ENCODE data around the gene PHEX.
"Not testable (repeated sequence)": the region's sequence is repeated elsewhere in the genome, so short reads cannot be mapped to it uniquely, and the experiment has no call there.

The PHEX gene

DNA sequence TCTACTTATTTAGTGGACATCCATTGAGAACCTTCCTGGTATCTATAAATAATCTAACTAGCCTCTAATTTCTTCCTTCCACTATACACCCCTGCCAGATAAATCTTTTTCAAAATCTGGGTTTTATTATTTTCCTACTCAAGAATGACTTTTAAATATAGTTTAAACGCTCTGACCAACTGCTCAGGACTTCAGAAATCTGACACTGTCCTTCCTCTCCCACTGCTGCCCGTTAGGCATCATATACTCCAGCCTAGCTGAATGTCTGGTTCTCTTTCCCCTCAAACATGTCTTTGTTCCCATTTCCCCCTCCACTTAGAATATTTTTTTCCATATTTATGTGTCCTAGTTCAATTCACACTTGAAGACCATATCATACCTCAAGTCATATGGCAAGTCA, 205.4 kb downstream of the PHEX start:
- H3K9me3 Mint-ChIP-seq = peaks cover 1% of the 10 kb centered on the region
- no peak overlapping the region for H3K27ac Mint-ChIP-seq
- CTCF ChIA-PET = no interaction called here
- no peak for DNase-seq
- H3K4me1 Mint-ChIP-seq = no peaks in the 10 kb centered on the region
- no peak overlapping the region for H3K4me3 Mint-ChIP-seq
- H3K27me3 Mint-ChIP-seq = no peaks in the 10 kb centered on the region
- no peaks in the 10 kb centered on the region for H3K36me3 Mint-ChIP-seq

- Mint-ChIP-seq H3K9me3 (no peaks in the 10 kb centered on the region), H3K36me3 (no peaks in the 10 kb centered on the region), H3K27ac (no peak overlapping the region), H3K4me1 (no peaks in the 10 kb centered on the region), H3K27me3 (no peaks in the 10 kb centered on the region), H3K4me3 (no peak overlapping the region)
- CTCF ChIA-PET = no interaction called here
- DNase-seq = no peak
Observed at GRCh38 chrX:22246620-22247019, 214.5 kb downstream of the PHEX start.

- DNase-seq = no peak
- CTCF ChIA-PET = no interaction called here
- Mint-ChIP-seq H3K9me3 (no peaks in the 10 kb centered on the region), H3K36me3 (no peaks in the 10 kb centered on the region), H3K4me3 (no peak overlapping the region), H3K27me3 (no peaks in the 10 kb centered on the region), H3K4me1 (no peaks in the 10 kb centered on the region), H3K27ac (no peak overlapping the region)
Observed at GRCh38 chrX:22247169-22247568, 215.0 kb downstream of the PHEX start.

DNA sequence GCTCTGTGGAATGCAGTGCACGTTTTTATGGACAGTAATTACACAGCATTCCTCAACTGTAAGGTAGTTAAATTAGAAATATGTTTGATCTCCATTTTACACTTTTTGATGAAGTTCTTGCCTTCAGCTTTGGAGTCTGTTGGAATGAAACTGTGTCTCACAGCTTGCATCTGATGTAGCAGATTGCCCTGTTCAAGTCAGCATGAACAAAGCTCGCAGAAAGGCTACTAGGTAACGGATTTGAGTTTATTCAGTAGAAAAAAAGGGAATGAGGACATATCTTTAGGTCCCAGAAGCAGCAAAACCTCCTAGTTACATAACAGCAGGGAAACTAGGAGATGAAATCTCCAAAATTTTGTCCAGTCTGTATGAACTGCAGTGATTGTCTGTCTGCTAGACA, 216.3 kb downstream of the PHEX start:
- no peak for DNase-seq
- CTCF ChIA-PET = no interaction called here

DNA sequence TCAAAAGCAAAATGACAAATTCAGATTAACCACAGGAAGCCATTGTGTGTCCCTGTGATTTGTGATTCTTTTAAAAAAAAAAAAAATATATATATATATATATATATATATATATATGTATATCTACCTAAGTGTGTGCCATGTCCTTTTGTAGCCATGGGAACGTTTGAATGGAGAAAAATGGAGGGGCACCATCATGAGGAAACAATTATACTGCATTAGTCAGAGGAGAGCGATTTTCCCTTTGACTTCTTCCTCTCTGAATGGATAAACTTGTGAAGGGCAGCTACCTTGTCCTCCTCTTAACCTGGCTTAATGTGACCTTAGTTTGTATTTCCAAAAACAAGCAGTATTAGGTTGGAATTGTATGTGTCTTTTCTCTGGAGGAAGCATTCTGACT, 217.2 kb downstream of the PHEX start:
- H3K36me3 Mint-ChIP-seq = no peaks in the 10 kb centered on the region
- CTCF ChIA-PET = no interaction called here
- no peaks in the 10 kb centered on the region for H3K9me3 Mint-ChIP-seq
- no peaks in the 10 kb centered on the region for H3K27me3 Mint-ChIP-seq
- H3K4me1 Mint-ChIP-seq = no peaks in the 10 kb centered on the region
- H3K27ac Mint-ChIP-seq = no peak overlapping the region
- DNase-seq = no peak
- no peak overlapping the region for H3K4me3 Mint-ChIP-seq

More for the DNA sequence above, 216.3 kb downstream of the PHEX start:
- no peaks in the 10 kb centered on the region for H3K36me3 Mint-ChIP-seq
- no peaks in the 10 kb centered on the region for H3K27me3 Mint-ChIP-seq
- no peak overlapping the region for H3K4me3 Mint-ChIP-seq
- H3K4me1 Mint-ChIP-seq = no peaks in the 10 kb centered on the region
- H3K9me3 Mint-ChIP-seq = no peaks in the 10 kb centered on the region
- no peak overlapping the region for H3K27ac Mint-ChIP-seq

DNA sequence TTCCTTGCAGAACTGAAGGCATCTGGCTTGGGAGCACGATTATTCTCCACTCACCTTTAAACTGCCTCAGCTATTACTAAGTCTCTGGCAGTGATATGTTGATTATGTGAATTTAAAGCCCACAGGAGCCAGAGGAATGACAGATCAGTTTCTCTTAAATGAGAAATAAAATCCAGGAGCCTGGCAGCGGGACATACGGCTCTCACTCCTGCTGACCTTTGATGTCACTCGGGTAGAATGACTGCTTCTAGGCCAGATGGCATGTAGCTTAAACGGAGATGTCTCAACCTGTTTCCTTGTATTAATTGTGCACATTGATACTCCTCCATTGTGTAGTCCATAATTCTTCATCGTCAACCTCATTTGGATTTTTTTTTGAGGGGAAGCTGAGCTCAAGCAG, 236.6 kb downstream of the PHEX start:
- Mint-ChIP-seq H3K27ac (no peak overlapping the region), H3K9me3 (no peaks in the 10 kb centered on the region), H3K4me3 (no peak overlapping the region), H3K27me3 (no peaks in the 10 kb centered on the region), H3K36me3 (no peaks in the 10 kb centered on the region), H3K4me1 (no peaks in the 10 kb centered on the region)
- DNase-seq = no peak
- CTCF ChIA-PET = no interaction called here

DNA sequence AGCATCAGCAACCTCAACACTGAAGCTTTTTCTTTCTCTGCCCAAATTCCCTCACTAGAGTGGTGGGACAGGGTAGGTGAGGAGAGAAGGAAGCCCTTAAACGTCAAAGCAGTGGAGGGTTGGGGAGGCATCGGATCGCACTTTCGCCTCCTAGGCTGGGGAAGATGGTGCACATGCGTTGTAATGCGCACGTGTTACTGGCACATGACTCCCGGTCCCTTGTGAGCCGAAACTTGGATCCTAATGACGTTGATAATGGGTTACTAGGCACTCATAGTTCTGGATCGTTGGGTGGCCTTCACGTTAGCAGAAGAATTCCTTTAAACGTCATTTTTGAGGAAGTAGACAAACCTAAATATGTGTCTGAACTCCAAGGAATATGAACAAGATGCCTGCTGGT, 240.5 kb downstream of the PHEX start, which contains the start of gene CBLL2:
Gene CBLL2, plus strand, starts transcription at position 301 of the 400 bp plus-strand sequence. Its CDS starts 79 bp downstream, at position 380.
- H3K4me1 Mint-ChIP-seq = no peaks in the 10 kb centered on the region
- H3K27me3 Mint-ChIP-seq = no peaks in the 10 kb centered on the region
- no peak for DNase-seq
- no peak within 1 kb of the TSS for H3K27ac Mint-ChIP-seq
- CTCF ChIA-PET = no interaction called here
- no peak within 1 kb of the TSS for H3K4me3 Mint-ChIP-seq
- no peaks in the 10 kb centered on the region for H3K36me3 Mint-ChIP-seq
- H3K9me3 Mint-ChIP-seq = no peaks in the 10 kb centered on the region

GRCh38 chrX:22273714-22274317, 241.7 kb downstream of the PHEX start:
- H3K27ac Mint-ChIP-seq = no peak overlapping the region
- DNase-seq = no peak
- H3K4me3 Mint-ChIP-seq = no peak overlapping the region
- no peaks in the 10 kb centered on the region for H3K27me3 Mint-ChIP-seq
- H3K9me3 Mint-ChIP-seq = no peaks in the 10 kb centered on the region
- CTCF ChIA-PET = no interaction called here
- H3K4me1 Mint-ChIP-seq = no peaks in the 10 kb centered on the region
- H3K36me3 Mint-ChIP-seq = no peaks in the 10 kb centered on the region

DNA sequence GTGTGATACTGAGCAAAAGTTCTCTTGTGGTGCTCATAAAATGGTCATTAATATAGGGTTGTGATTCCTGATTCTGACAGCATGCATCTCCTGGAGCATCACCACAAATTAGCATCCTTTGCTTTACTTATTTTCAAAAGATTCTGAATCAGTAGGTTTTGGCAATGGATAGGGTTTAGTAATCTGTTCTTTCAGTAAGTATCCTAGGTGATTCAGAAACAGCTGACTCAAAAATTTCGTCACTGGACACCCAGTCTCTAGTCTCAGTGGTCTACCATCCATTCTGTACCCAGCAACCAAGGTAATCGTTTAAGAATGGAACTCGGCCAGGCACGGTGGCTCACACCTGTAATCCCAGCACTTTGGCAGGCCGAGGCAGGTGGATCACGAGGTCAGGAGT, 244.7 kb downstream of the PHEX start:
- no peak for DNase-seq
- Mint-ChIP-seq H3K36me3 (no peaks in the 10 kb centered on the region), H3K4me1 (no peaks in the 10 kb centered on the region), H3K27me3 (no peaks in the 10 kb centered on the region), H3K9me3 (no peaks in the 10 kb centered on the region), H3K4me3 (no peak overlapping the region), H3K27ac (no peak overlapping the region)
- CTCF ChIA-PET = no interaction called here

GRCh38 chrX:22278375-22278774, 246.2 kb downstream of the PHEX start:
- H3K27me3 Mint-ChIP-seq = no peaks in the 10 kb centered on the region
- no peak overlapping the region for H3K27ac Mint-ChIP-seq
- H3K36me3 Mint-ChIP-seq = no peaks in the 10 kb centered on the region
- no peaks in the 10 kb centered on the region for H3K4me1 Mint-ChIP-seq
- CTCF ChIA-PET = no interaction called here
- DNase-seq = no peak
- H3K9me3 Mint-ChIP-seq = no peaks in the 10 kb centered on the region
- no peak overlapping the region for H3K4me3 Mint-ChIP-seq

- H3K4me3 Mint-ChIP-seq, H3K9me3 Mint-ChIP-seq, H3K27ac Mint-ChIP-seq, H3K27me3 Mint-ChIP-seq, H3K36me3 Mint-ChIP-seq, CTCF ChIA-PET, DNase-seq, H3K4me1 Mint-ChIP-seq: not testable (repeated sequence)
Observed at GRCh38 chrX:22289209-22289608, 257.1 kb downstream of the PHEX start.

GRCh38 chrX:22296871-22297270, 264.7 kb downstream of the PHEX start:
- Mint-ChIP-seq H3K36me3 (no peaks in the 10 kb centered on the region), H3K9me3 (no peaks in the 10 kb centered on the region), H3K4me3 (no peak overlapping the region), H3K27ac (no peak overlapping the region), H3K27me3 (no peaks in the 10 kb centered on the region), H3K4me1 (no peaks in the 10 kb centered on the region)
- DNase-seq = no peak
- CTCF ChIA-PET = no interaction called here

- H3K9me3 Mint-ChIP-seq = no peaks in the 10 kb centered on the region
- H3K4me1 Mint-ChIP-seq = no peaks in the 10 kb centered on the region
- no peaks in the 10 kb centered on the region for H3K27me3 Mint-ChIP-seq
- H3K36me3 Mint-ChIP-seq = no peaks in the 10 kb centered on the region
- no peak overlapping the region for H3K27ac Mint-ChIP-seq
- H3K4me3 Mint-ChIP-seq = no peak overlapping the region
- CTCF ChIA-PET = no interaction called here
- DNase-seq = no peak
Observed at GRCh38 chrX:22300130-22300529, 268.0 kb downstream of the PHEX start.

Data from activated naive CD4-positive, alpha-beta T cell treated with anti-CD3 and anti-CD28 coated beads, Interleukin-2, amount 10 ng/mL, durations not matched to agents 7 days and 5 days (primary cell).